Activated gamma-delta T cell treated with anti-CD3 and anti-CD28 coated beads, Interleukin-2, amount 50 U/mL, for 16 hours (primary cell): ENCODE measurements around the gene KBTBD13.
"Not testable (repeated sequence)": the region's sequence is repeated elsewhere in the genome, so short reads cannot be mapped to it uniquely, and the experiment has no call there.

ENCODE experiments used
- DNase-seq: peaks from one replicate; pipeline ENCODE4 v3.0.0-alpha.2; 2020; ENCODE audit warnings: low read depth

The KBTBD13 gene

DNA sequence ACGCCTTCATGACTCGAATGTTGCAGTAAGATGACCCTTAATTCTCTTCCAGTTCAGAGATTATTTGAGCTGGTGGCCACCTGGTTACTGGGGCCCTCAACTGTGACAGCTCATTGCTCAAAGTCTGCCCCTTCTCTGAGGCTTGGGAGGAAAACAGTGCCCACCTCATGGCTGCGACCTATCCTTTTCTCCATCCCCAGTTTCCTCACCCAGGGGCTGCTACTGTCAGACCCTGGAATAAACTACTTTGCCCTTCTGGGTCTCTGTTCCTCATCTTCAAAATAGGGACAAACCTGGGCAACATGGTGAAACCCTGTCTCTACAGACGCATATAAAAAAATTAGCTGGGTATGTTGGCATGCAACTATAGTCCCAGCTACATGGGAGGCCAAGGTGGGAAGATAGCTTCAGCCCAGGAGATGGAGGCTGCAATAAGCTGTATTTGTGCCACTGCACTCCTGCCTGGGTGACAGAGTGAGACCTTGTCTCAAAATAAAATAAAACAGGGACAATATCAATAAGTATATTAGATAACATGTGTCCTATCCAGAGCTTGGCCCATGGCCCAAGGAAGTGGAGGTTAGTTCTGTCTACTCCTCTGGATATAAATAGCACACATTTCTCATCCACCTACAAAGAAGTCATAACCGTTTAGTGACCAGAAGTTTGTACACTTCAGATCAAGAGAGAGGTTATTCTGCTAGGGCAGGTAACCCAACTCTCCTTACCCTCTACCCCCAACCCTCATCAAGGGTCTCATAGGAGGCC lies 6.6 kb upstream of the KBTBD13 start:
- no peak for DNase-seq

DNA sequence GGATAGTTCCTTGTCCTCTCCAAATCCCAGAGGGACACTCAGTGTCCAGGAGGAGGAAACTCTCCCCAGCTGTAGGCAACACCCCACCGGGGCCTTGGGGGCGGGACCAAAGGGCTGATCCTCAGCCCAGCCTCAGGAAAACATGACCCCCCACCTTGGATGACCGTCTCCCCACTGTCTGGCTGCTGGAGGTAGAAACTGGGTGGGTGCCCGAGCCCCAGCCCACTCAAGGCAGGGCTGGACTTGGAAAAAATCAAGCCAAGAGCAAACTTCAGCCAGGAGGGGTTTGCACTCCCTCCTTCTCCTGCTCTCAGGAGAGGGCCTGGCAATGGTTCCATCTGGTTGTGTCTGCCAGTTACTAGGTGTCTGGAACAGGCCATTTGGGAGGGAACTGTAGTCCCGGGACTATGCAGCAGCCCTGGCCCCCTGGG lies 5.2 kb upstream of the KBTBD13 start:
- no peak for DNase-seq

DNA sequence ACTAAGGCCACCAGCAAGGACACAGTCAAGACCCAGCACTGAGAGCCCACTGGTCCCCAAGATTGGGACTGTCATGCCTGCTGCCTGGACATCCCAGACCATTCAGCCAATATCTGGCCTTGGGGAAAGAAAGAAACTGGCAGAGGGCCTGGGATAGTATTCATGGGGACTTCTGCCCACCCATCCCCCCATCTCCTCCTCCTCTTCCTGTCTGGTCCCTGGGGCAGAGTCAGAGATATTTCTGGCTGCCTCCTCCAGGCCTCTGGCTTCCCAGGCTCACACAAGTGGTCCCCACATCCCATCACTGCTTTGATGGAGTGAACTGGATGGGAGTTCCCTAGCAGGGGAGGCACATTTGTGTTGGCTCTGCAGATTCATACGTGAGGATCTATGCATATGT lies 4.5 kb upstream of the KBTBD13 start:
- DNase-seq = no peak

DNA sequence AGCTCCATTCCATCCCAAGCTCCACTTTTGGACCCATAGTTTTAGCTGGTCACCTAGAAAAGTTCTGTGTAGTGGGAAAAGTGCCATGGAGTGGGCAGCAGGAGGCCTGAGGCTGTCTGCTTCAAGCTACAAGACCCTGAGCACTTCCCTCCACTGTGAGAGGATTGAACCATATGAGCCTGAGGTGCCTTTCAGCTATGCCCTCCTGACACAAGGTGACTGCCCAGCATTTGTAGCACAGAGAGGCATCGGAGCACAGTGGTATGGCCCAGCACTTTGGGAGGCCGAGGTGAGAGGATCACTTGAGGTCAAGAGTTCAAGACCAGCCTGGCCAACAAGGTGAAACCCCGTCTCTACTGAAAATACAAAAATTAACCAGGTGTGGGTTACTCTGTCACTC lies 3.9 kb upstream of the KBTBD13 start:
- no peak for DNase-seq

DNA sequence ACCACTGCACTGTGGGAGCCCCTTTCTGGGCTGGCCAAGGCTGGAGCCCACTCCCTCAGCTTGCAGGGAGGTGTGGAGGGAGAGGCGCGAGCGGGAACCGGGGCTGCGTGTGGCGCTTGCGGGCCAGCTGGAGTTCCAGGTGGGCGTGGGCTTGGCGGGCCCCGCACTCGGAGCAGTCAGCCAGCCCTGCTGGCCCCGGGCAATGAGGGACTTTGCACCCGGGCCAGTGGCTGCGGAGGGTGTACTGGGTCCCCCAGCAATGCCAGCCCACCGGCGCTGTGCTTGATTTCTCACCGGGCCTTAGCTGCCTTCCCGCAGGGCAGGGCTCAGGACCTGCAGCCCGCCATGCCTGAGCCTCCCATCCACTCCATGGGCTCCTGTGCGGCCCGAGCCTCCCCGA lies 1.6 kb upstream of the KBTBD13 start:
- not testable (repeated sequence) for DNase-seq

DNA sequence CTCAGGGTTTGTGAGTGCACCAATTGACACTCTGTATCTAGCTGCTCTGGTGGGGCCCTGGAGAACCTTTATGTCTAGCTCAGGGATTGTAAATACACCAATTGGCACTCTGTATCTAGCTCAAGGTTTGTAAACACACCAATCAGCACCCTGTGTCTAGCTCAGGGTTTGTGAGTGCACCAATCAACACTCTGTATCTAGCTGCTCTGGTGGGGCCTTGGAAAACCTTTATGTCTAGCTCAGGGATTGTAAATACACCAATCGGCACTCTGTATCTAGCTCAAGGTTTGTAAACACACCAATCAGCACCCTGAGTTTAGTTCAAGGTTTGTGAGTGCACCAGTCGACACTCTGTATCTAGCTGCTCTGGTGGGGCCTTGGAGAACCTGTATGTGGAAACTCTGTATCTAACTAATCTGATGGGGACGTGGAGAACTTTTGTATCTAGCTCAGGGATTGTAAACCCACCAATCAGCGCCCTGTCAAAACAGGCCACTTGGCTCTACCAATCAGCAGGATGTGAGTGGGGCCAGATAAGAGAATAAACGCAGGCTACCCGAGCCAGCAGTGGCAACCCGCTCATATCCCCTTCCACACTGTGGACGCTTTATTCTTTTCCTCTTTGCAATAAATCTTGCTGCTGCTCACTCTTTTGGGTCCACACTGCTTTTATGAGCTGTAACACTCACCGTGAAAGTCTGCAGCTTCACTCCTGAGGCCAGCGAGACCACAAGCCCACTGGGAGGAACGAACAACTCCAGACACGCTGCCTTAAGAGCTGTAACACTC lies 745 bp upstream of the KBTBD13 start:
- DNase-seq = not testable (repeated sequence)

DNA sequence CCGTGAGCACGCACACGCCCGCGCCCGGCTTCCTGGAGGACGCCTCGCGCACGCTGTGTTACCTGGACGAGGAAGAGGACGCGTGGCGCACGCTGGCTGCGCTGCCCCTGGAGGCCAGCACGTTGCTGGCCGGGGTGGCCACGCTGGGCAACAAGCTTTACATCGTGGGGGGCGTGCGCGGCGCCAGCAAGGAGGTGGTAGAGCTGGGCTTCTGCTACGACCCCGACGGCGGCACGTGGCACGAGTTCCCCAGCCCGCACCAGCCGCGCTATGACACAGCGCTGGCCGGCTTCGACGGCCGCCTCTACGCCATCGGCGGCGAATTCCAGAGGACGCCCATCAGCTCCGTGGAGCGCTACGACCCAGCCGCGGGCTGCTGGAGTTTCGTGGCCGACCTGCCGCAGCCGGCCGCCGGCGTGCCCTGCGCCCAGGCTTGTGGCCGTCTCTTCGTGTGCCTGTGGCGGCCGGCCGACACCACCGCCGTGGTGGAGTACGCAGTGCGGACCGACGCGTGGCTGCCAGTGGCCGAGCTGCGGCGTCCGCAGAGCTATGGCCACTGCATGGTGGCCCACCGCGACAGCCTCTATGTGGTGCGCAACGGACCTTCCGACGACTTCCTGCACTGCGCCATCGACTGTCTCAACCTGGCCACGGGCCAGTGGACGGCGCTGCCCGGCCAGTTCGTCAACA lies 890 bp downstream of the KBTBD13 start:
- no peak for DNase-seq

DNA sequence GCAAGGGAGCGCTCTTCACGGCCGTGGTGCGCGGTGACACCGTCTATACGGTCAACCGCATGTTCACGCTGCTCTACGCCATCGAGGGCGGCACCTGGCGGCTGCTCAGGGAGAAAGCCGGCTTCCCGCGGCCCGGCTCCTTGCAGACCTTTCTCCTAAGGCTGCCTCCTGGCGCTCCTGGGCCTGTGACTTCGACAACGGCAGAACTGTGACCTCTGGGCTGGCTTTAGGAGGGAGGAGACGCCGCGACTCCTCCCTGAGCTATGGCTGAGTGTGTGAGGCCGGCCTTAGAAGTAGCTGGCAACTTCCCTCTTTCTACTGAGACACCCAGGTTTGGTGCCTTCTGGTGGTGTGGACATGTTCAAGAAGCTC lies 1.4 kb downstream of the KBTBD13 start:
- no peak for DNase-seq

DNA sequence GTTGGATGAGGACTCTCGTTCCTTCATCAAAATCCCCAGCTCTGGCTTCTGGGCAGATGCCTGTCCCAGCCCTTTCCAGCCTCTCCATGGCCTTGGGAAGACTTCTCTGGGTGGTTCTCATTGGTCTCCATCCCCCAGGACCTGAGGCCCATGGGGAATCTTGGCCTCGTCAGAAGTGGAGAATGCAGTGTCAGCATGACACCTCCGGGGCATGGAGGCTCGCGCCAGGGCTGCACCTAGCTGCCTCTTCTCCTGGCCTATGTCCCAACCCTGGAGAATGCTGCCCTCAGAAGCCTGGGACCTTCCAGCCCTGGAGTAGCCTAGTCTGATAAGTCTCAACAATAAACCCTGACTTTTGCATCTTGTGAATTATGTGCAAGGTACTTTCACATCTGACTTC lies 3.0 kb downstream of the KBTBD13 start:
- DNase-seq = no peak

DNA sequence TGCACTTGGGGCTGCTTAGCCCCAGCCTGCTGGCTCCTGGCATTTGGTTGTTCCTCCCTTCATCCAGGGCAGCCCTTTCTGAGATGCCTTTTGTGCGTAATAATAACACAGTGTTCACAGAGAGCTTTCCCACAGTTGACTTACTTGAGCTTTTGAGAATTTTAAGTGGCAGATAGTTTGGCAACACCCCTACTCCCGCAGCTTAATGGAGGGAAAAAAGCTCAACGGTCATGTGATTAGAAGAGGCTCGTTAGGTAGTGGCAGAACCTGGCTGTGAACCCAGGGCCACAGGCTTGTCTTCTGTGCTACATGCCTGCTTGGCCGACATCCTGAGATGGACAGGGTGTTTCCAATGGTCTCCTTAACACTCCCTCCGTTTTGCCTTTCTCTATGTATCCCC lies 4.7 kb downstream of the KBTBD13 start:
- no peak for DNase-seq

DNA sequence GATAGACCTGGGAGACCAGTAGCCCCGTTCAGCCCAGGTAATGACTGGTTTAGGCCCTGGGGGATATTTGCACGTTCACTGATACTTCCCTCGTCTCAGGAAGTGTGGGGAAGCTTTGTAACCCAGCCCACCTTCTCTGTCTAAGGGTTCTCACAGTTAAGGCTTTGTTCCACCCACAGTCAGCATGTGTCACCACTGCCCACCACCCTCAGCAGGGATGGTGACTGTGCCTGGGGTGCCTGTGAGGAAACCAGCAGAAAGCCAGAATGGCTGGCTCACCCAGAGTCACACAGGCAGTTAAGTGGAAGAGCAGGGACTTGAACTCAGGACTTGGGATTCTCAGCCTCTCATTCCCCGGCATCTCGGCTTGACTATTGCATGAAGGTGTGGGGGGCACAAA lies 5.2 kb downstream of the KBTBD13 start:
- DNase-seq = peak; percentile 9

DNA sequence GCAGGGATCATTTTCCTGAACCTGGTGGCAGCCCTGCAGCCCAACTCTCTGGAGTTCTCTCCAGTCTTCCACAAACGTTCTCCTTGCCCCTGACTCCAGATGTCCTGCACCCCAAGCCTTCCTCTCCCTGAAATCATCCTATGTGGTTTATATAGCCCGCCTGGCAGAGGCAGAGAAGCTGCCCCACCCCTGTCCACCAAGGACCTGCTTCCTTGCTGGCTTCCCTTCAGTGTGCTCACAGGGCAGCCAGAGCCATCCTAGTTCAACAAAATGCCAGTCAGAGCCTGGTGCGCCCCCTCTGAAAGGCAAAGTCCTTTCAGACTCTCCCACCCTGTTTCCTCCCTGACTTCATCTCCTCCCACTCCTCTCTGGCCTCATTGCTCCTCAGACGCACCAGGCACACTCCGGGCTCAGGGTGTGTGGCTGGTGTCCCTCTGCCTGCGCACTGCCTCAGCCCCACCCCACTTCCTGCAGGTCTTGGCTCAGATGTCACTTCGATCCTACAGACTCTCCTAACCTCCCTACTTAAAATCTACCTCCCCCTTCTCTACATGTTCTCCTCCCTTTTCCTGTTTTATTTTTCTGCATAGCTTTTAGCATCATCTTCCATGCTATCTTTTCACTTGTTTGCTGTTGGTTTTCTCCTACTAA lies 5.9 kb downstream of the KBTBD13 start:
- no peak for DNase-seq

DNA sequence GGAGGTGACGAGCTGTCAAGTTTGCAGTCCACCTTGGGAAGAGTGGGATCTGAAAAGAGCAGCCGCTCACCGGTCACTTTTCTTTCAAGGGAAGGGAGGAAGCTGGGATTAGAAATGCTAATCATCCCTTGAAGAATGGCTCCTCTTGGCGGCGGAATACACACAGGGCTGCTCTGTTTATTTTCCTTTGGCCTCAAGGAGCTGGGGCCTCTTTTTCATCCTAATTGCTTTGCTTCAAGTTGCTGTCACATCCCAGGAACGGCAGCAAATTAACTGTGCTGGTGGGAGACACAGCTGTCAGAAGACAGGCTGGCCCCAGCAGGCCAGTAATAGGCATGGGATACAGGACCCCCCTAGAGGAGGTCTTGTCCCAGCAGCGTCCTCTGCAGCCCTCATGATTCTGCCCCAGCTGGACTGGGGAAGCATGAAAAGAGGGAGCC lies 6.7 kb downstream of the KBTBD13 start:
- no peak for DNase-seq

DNA sequence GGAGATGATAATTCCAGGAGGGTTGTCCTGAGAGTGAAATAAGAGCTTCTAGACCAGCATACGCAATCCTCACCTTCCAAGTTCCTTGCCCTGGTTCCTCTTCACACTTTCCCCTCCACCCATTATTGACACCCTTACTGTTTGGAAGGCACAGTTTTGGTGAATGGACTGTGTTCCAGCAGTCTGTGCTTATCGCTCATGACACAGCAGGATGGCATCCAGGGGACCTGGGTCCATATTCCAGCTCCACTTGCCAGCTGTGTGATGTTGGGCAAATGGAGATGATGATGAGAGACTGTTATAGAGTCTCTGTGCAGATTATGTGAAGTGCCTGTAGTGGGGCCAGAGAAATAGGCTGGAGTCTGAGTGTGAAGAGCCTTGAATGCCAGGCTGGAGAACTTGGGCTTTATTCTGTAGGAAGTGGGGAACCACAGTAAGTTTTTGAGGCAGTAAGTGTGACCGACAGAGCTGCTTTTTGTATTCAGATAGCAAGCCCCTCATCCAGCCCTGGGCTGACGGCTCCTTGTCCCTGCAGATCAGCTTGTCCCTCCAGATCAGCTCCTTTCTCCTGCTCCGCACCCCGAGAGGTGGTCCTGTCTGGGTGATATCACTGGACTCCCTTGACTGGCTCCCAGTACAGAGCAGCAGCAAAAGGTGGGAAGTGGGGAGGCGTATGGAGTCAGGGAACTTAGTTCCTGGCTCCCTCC lies 8.1 kb downstream of the KBTBD13 start:
- no peak for DNase-seq

DNA sequence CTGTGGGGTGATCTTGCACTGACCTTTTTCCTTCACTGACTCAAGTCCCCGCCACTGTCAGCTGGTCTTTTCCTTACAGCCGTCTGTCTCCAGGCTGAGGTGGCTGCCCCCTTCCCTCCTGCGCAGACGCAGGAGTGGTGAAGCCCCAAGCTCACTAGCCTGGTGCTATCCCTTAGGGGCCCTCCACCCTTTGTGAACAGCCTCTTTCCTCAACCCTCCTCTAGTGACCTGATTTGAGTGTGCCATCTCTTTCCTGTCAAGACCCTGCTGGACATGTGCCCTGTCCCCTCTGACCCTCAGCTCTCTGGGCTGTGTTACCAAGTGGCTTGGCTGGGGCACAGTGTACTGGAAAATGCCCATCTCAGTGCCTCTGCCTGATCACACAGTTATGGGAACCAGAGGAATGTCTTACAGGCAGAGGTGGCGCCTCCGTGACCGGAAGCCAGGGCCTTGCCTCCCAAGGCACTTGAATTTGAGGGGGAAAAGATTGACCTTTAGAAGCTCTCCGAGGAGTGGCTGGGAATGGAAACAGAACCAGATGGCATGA lies 8.7 kb downstream of the KBTBD13 start:
- no peak for DNase-seq

DNA sequence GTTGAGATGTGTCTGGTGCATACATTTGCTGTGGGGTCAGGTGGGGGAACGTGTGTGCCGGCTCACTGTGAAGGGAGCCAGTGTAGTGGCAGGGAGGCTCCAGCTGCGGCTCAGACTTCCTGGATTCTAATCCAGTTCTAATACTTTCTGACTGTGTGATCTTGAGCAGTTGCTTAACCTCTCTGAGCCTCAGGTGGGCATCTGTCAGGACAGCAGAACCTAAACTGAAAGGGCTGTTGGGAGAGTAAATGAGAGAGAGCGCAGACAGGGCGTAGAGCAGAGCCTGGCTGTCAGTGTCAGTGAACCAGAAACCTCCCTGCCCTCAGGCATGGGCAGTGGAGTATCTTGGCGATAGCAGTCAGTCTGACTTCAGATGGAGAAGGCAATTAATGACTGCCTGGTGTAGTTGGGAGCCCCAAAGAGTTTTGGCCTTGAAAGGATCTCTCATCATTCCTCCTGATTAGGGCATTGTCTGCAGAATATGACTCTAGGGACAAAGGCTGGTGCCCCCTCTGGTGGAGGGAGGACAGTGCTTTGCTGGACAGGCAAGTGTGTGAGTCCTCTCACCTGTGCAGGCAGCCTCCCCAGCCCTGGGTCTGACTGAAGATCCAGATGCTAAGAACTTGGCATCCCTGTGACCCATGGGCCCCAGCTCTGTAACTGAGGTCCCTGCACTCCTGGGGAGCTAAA lies 9.6 kb downstream of the KBTBD13 start:
- DNase-seq = no peak

DNA sequence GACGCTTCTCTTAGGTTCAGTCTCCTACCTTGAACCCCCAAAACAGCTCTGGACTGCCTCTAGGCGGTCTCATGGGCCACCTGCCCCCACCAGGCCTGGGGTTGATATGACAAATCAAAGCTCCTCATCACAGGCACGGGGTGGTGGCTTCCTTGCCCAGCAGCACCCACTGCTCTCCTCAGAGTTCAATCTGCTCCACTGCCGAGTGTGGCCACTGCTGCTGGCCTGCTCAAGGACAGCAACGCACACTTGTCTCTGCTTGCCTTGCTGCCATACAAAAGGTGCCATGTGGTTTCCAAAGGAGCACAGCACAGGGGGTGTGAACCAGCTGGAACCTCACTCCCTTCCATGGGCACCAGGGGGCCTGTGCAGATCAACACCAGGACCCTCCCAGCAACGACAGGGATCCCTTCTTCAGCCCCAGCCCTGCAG lies 10.2 kb downstream of the KBTBD13 start:
- no peak for DNase-seq

DNA sequence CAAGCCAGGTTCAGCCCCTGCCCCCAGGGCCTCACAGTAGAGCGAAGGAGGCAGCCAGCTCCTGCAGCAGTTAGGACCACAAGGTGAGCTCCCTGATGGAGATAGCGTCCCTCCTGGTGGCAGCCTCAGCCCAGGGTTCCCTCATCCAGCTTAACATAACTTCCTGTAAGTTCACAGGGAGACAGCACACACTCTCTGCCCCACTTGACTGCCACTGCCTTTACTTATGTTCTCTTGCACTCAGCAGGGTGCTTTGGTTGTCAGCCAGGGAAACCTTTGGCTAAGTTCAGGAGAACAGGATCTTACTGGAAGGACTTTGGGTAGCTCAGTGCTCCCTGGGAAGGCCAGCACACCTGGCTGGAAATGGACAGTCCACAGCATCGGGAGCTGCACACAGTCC lies 10.9 kb downstream of the KBTBD13 start:
- DNase-seq = no peak

DNA sequence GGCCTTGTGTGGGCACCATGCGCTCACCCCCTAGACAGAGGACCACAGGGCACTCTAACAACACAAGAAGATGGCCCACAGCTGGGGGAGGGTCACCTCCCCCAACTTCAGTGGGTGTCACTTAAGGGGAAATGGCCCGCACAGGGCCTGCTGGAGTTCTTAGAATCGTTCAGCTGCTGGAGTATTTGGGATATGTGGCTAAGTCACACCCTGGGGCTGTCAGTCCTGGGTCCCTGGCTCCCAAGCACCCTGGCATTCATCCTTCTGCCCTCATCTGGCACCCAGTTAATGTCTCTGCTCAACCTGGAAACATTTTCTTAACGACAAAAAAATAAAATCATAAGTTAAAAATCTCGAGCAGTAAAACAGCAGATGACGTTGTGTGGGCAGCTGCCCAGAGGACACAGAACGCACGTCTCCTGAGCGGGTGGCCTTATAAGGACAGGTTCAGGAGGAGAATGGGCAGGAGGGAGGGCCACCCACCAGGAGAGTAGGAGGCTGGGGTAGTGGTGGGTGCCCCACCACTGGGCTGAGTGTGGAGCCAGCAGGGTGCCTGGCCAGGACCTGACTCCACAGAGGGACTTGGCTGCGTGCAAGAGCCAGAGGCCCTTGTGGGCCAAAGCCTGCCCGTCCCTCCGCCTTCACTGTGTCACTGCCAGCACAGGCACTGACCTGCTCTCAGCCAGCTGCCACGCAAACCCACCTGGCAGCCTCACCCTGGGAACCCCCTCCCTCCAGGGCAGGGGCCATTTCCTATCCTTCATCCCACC lies 11.5 kb downstream of the KBTBD13 start:
- DNase-seq = no peak

DNA sequence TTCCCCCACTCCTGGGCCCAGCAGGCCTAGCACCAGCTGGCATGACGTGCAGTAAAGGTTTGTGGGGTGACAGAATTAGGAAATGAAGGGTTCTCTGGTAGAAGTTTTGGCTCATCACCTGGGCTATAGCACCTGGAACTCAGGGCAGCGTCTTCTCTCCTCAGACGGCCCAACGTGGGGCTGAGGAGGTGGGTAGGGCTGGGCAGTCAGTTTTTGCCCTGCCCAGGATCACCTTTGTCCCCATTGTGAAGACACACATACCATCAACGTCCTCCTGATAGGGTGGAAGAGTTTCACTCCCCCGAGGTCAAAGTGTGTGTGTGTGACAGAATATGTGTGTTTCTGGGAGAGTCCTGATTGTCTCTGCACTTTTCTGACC lies 12.1 kb downstream of the KBTBD13 start:
- DNase-seq = no peak
